ENCODE results near the gene KRT85. TPM values are rescaled to one million over a fixed set of nuclear protein-coding genes. Genes with fewer than 3 reads are reported as not detected.

KRT85 gene
- total and polyA plus RNA-seq, 10 of the 15 experiments (the other 5 are each of a cell fraction or from before 2014, with no cell fraction given): 0.05 to 0.18 (median 0.11) TPM; not detected in 6

DNA sequence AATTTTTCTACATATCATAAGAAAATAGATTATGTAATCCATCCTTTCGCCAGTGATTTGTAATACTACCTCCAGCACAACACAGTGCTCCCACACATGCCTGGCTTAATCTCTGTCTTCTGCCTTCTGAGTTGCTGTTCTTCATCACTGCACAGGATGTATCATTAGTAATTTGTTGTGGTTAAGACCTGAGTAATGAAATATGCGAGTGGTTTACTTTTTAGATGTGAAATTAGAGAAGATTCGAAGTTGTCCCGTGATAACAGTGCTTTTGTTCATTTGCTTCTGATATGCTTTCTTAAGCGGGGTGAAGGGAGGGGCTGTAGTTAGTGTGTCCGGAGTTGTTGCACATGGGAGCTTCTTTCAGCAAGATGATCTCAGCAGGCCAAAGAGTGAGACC is 18.1 kb downstream of the KRT85 start:
- intact Hi-C loops (cut with micrococcal nuclease; ENCODE audit: unreplicated experiment): no loop called here
- Histone ChIP-seq H3K36me3 (ENCODE audit: control insufficient read depth in 2 of 2, insufficient read depth in 2 of 2, low read length in 1 of 2) (no peaks in the 10 kb centered on the region), H2AFZ (ENCODE audit: control insufficient read depth, low read depth, low read length) (no peak overlapping the region), H3K4me2 (ENCODE audit: control insufficient read depth, insufficient read depth) (no peak overlapping the region), H3K4me3 (no peak overlapping the region), H3K27ac (ENCODE audit: control insufficient read depth, insufficient read depth) (no peak overlapping the region), H3K79me2 (ENCODE audit: control insufficient read depth, insufficient read depth, low read length) (no peaks in the 10 kb centered on the region), H4K20me1 (ENCODE audit: control insufficient read depth, insufficient read depth) (no peaks in the 10 kb centered on the region), H3K27me3 (replicated peaks in 1 of 2; ENCODE audit: control insufficient read depth in 2 of 2, insufficient read depth in 2 of 2, low read length in 1 of 2) (no peaks in the 10 kb centered on the region; a peak in 1 of 4 replicates), H3K9ac (ENCODE audit: control insufficient read depth, insufficient read depth, low read length) (no peak overlapping the region), H3K9me3 (replicated peaks; ENCODE audit: control insufficient read depth, insufficient read depth, low read length) (no peaks in the 10 kb centered on the region), H3K4me1 (ENCODE audit: control insufficient read depth, insufficient read depth, low read length) (no peaks in the 10 kb centered on the region)
- WGBS (ENCODE audit: insufficient coverage, insufficient replicate concordance, low lambda C conversion rate, missing lambda C conversion rate): 34% methylated on average over 6 of the region's 6 CpGs
- TF ChIP-seq BHLHE40 (IDR thresholded peaks at IDR 0.05; ENCODE audit: borderline replicate concordance in 1 of 2, low read depth in 2 of 2, low read length in 1 of 2) (peak in 1 of 2 experiments; percentile 46; a peak in 1 of 4 replicates), MTA2 (IDR thresholded peaks at IDR 0.05; ENCODE audit: low read depth) (0 out of 2 replicates have a peak, but pooled peaks have one; percentile 31), SMAD1 (IDR thresholded peaks at IDR 0.05; ENCODE audit: low read depth, partially characterized antibody) (no peak)
- TF ChIP-seq, protein P1, sequence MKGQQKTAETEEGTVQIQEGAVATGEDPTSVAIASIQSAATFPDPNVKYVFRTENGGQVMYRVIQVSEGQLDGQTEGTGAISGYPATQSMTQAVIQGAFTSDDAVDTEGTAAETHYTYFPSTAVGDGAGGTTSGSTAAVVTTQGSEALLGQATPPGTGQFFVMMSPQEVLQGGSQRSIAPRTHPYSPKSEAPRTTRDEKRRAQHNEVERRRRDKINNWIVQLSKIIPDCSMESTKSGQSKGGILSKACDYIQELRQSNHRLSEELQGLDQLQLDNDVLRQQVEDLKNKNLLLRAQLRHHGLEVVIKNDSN (IDR thresholded peaks at IDR 0.05; ENCODE audit: borderline replicate concordance, extremely low read length, insufficient read depth, low read depth, low read length): no peak
- ATAC-seq (peak; percentile 76), FAIRE-seq (no peak), DNase-seq (ENCODE audit: low read depth, low spot score) (no peak)
- ChIA-PET RAD21 (ENCODE audit: unreplicated experiment) (no interaction called here), POLR2A (no interaction called here), CTCF (interaction anchor here (1.0 kb wide), 1 partner anchor 21 kb away, joined by 3 read pairs; no protein-coding TSS in a partner anchor), SMC1A (ENCODE audit: uncharacterized antibody, unreplicated experiment) (no interaction called here)
- no TSS peak for BruUV-seq (replicated peaks)
- in situ Hi-C loops (cut with MboI): no loop called here
